Endothelial cell of umbilical vein (primary cell): ENCODE measurements around the gene PSENEN. TPM values are rescaled to one million over a fixed set of nuclear protein-coding genes. Genes with fewer than 3 reads are reported as not detected.

Source experiments
- BruUV-seq: library from RNA; stranded (reverse); fragments of 400-500 nt; replicated peaks from 2 replicates; lab custom pipeline; 2021; lab: Mats Ljungman, UMichigan
- CTCF ChIA-PET: fragments of 300-600, 350-600 bp; sonication (Branson Sonifier 250); formaldehyde crosslinking; loops from one replicate; lab custom pipeline; 2021; ENCODE audit warnings: antibody characterized with exemption, inconsistent platforms; lab: Charles Lee
- POLR2A ChIA-PET: fragments of 300-600, 350-600 bp; sonication (Branson Sonifier 250); formaldehyde crosslinking; loops from one replicate; lab custom pipeline; 2021; ENCODE audit warnings: antibody characterized with exemption, inconsistent platforms; lab: Charles Lee
- DNase-seq: peaks from one replicate; pipeline ENCODE4 v3.0.0-alpha.2; 2011; ENCODE audit warnings: low read depth, low spot score
- FAIRE-seq: peaks from 2 replicates; lab custom pipeline; 2011; peaks lifted over from hg19 to GRCh38; lab: Jason Lieb, UNC
- H2AFZ ChIP-seq: 2 replicates; pipeline ENCODE4 v1.6.0; 2012; ENCODE audit warnings: low read depth, low read length, control low read depth, inconsistent platforms
- H3K27ac ChIP-seq: 2 replicates; pipeline ENCODE4 v1.5.1; 2011; ENCODE audit warnings: low read depth, mild to moderate bottlenecking, control low read depth, low read length, moderate library complexity; ENCODE audit not compliant: insufficient read depth
- H3K27me3 ChIP-seq, 2 experiments: 2 replicates each; pipeline versions ENCODE4 v1.6.0 to v1.6.1; 2011; ENCODE audit warnings: low read length in 2 of 2, mixed read lengths in 1 of 2; ENCODE audit not compliant: control insufficient read depth in 2 of 2, insufficient read depth in 2 of 2
- H3K36me3 ChIP-seq, 2 experiments: 2 replicates in 1 of 2; 3 replicates in 1 of 2; pipeline ENCODE4 v1.5.1; 2011; ENCODE audit warnings: low read length in 2 of 2, mild to moderate bottlenecking in 1 of 2, moderate library complexity in 1 of 2; ENCODE audit not compliant: control insufficient read depth in 2 of 2, insufficient read depth in 2 of 2; ENCODE audit errors: extremely low read depth in 1 of 2
- H3K4me1 ChIP-seq: 3 replicates; pipeline ENCODE4 v1.5.1; 2011; ENCODE audit warnings: mild to moderate bottlenecking, low read length; ENCODE audit not compliant: control insufficient read depth, insufficient read depth; ENCODE audit errors: extremely low read depth
- H3K4me2 ChIP-seq: 2 replicates; pipeline ENCODE4 v1.6.1; 2011; ENCODE audit warnings: low read length, control low read depth, mixed read lengths; ENCODE audit not compliant: insufficient read depth
- H3K4me3 ChIP-seq, 3 experiments: fragments of 200-600 bp in 1 of 3; sonication (generic), shearing (Covaris generic) in 1 of 3; replicated peaks in 1 of 3; 2 replicates each; pipeline ENCODE4 v1.5.1; 2011 to 2016; ENCODE audit warnings: control low read depth in 3 of 3, low read length in 3 of 3, mild to moderate bottlenecking in 2 of 3, inconsistent platforms in 1 of 3, low read depth in 1 of 3, moderate library complexity in 1 of 3; ENCODE audit not compliant: insufficient read depth in 1 of 3
- H3K79me2 ChIP-seq: 2 replicates; pipeline ENCODE4 v1.6.0; 2012; ENCODE audit warnings: low read length, inconsistent platforms; ENCODE audit not compliant: control insufficient read depth, insufficient read depth
- H3K9ac ChIP-seq: replicated peaks from 2 replicates; pipeline ENCODE3; 2011; ENCODE audit warnings: low read length, control low read depth; ENCODE audit not compliant: insufficient read depth; ENCODE audit errors: extremely low read depth
- H3K9me1 ChIP-seq: replicated peaks from 3 replicates; pipeline ENCODE4 v1.6.0; 2011; ENCODE audit warnings: mild to moderate bottlenecking, low read length; ENCODE audit not compliant: control insufficient read depth, insufficient read depth; ENCODE audit errors: extremely low read depth
- H3K9me3 ChIP-seq: replicated peaks from 2 replicates; pipeline ENCODE4 v1.5.1; 2012; ENCODE audit warnings: low read length, inconsistent platforms; ENCODE audit not compliant: control insufficient read depth, insufficient read depth
- H4K20me1 ChIP-seq: replicated peaks from 2 replicates; pipeline ENCODE3; 2011; ENCODE audit warnings: mild to moderate bottlenecking, low read length; ENCODE audit not compliant: control insufficient read depth, insufficient read depth; ENCODE audit errors: extremely low read depth
- EZH2 ChIP-seq: IDR thresholded peaks from 2 replicates; pipeline ENCODE4 v1.6.1; 2012; ENCODE audit warnings: borderline replicate concordance, low read depth, mild to moderate bottlenecking, moderate library complexity, low read length, inconsistent platforms; ENCODE audit not compliant: severe bottlenecking
- FOS ChIP-seq: IDR thresholded peaks from 2 replicates; pipeline ENCODE4 v1.6.1; 2011; ENCODE audit warnings: mild to moderate bottlenecking, low read length, moderate library complexity, borderline replicate concordance; ENCODE audit not compliant: insufficient read depth
- GATA2 ChIP-seq: IDR thresholded peaks from 2 replicates; pipeline ENCODE4 v1.7.0; 2011; ENCODE audit warnings: low read depth, mild to moderate bottlenecking, moderate library complexity, mixed read lengths, low read length; ENCODE audit not compliant: insufficient read length, insufficient read depth
- JUN ChIP-seq: IDR thresholded peaks from 2 replicates; pipeline ENCODE4 v1.6.1; 2011; ENCODE audit warnings: borderline replicate concordance, low read depth; ENCODE audit not compliant: insufficient read length, insufficient read depth
- POLR2A ChIP-seq: IDR thresholded peaks from 2 replicates; pipeline ENCODE4 v1.6.1; 2012; ENCODE audit warnings: low read depth, mild to moderate bottlenecking, control low read depth, low read length
- POLR2AphosphoS5 ChIP-seq: IDR thresholded peaks from 2 replicates; pipeline ENCODE4 v1.6.1; 2012; ENCODE audit warnings: low read depth, mild to moderate bottlenecking, control low read depth, low read length, moderate library complexity; ENCODE audit not compliant: insufficient read depth
- dilution Hi-C: fragments of 300-500 bp; cut with MboI; formaldehyde crosslinking; loops from one replicate; pipeline ENCODE4 v1.15.0; 2019; ENCODE audit warnings: low sequenced_read_pairs; ENCODE audit not compliant: extremely low pct_ligation_motif_present
- intact Hi-C: fragments of 100-400 bp; cut with micrococcal nuclease; formaldehyde crosslinking; loops from one replicate; pipeline ENCODE4 v1.10.0; 2022
- polyA plus RNA-seq, 4 experiments: library from polyadenylated mRNA; depleted of rRNA in 3 of 4; stranded (reverse) in 3 of 4; unstranded in 1 of 4; fragments of >200 nt; gene quantifications; 2 replicates each; pipeline versions ENCODE4 v1.2.1 to v1.2.3, GENCODE V29; 2011 to 2012; ENCODE audit warnings: missing spikeins in 1 of 4
- total RNA-seq: library from RNA; stranded (reverse); gene quantifications from 2 replicates; pipeline ENCODE4 v1.2.3, GENCODE V29; 2021
- TF ChIP-seq, protein P1 (sequence below): IDR thresholded peaks from 2 replicates; pipeline ENCODE4 v1.6.1; 2011; ENCODE audit not compliant: insufficient read depth, insufficient read length
- TF ChIP-seq, protein P2 (sequence below), 2 donors: IDR thresholded peaks; 1 replicate in 1 of 2; 2 replicates in 1 of 2; pipeline ENCODE4 v1.5.1; 2011; ENCODE audit warnings: low read length in 2 of 2, mild to moderate bottlenecking in 2 of 2, moderate library complexity in 2 of 2, control low read depth in 1 of 2, inconsistent platforms in 1 of 2, low read depth in 1 of 2; ENCODE audit not compliant: insufficient read depth in 1 of 2; ENCODE audit errors: extremely low read depth in 1 of 2

PSENEN gene
- total and polyA plus RNA-seq, 2 donors (not counting 3 experiments of a cell fraction or from before 2014, with no cell fraction given) = 60.0 to 70.1 TPM

DNA sequence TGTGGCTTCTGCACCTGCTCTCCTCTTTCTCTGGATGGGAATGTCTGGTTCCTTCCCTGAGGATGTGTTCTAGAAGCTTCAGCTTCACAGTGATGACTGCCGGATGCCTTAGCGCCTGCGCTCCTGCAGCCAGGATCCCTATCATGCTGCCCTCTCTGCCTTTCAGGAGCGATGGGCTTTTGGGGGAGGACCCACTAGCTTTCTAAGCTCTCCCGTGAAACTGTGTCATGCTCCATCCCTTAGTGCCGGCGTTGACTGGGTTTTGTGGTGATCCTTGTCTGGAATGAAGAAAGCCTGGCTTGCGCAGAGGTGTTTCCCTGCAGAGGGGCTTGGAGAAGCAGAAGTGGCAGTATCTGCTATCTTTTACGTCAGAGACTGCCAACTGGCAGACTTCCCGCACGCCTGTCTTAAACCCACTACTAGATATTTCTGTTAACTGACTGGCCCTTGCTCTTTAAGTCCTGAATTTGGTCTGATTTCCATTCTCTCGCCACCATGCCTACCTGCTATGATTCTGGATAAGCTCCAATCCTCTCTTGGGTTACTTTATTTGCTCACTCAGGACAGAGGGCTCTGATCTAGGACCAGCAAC, 31.5 kb upstream of the PSENEN start:
- no TSS peak for BruUV-seq
- intact Hi-C loops (no loop called here), dilution Hi-C loops (no loop called here)
- Histone ChIP-seq H3K9ac (no peak overlapping the region), H3K27me3 (no peaks in the 10 kb centered on the region), H3K4me2 (no peak overlapping the region), H3K4me3 (no peak overlapping the region), H3K4me1 (peaks cover 13% of the 10 kb centered on the region), H3K9me3 (no peaks in the 10 kb centered on the region), H3K9me1 (no peaks in the 10 kb centered on the region), H2AFZ (no peak overlapping the region), H3K79me2 (peaks cover 9% of the 10 kb centered on the region), H4K20me1 (no peaks in the 10 kb centered on the region), H3K27ac (no peak overlapping the region), H3K36me3 (no peaks in the 10 kb centered on the region)
- TF ChIP-seq POLR2AphosphoS5 = no peak
- TF ChIP-seq, protein P1, sequence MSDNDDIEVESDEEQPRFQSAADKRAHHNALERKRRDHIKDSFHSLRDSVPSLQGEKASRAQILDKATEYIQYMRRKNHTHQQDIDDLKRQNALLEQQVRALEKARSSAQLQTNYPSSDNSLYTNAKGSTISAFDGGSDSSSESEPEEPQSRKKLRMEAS = no peak
- no peak for TF ChIP-seq EZH2
- TF ChIP-seq, protein P2, sequence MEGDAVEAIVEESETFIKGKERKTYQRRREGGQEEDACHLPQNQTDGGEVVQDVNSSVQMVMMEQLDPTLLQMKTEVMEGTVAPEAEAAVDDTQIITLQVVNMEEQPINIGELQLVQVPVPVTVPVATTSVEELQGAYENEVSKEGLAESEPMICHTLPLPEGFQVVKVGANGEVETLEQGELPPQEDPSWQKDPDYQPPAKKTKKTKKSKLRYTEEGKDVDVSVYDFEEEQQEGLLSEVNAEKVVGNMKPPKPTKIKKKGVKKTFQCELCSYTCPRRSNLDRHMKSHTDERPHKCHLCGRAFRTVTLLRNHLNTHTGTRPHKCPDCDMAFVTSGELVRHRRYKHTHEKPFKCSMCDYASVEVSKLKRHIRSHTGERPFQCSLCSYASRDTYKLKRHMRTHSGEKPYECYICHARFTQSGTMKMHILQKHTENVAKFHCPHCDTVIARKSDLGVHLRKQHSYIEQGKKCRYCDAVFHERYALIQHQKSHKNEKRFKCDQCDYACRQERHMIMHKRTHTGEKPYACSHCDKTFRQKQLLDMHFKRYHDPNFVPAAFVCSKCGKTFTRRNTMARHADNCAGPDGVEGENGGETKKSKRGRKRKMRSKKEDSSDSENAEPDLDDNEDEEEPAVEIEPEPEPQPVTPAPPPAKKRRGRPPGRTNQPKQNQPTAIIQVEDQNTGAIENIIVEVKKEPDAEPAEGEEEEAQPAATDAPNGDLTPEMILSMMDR (IDR thresholded peaks at IDR 0.05; ENCODE audit: extremely low read depth in 1 of 2, insufficient read depth in 1 of 2, low read depth in 1 of 2, low read length in 2 of 2) = no peak
- no peak for TF ChIP-seq GATA2
- no peak for TF ChIP-seq JUN
- TF ChIP-seq FOS = no peak
- no peak for TF ChIP-seq POLR2A
- CTCF ChIA-PET = interaction anchor here (1.6 to 2.2 kb wide), 2 partner anchors 16 to 19 kb away, joined by 4 to 11 read pairs; no protein-coding TSS in a partner anchor
- POLR2A ChIA-PET = no interaction called here
- no peak for FAIRE-seq
- DNase-seq = no peak
